ENCODE measurements around the gene SHH. TPM values are rescaled to one million over a fixed set of nuclear protein-coding genes. Genes with fewer than 3 reads are reported as not detected.

SHH gene
- total RNA-seq, 1 experiment from 2014 or later: 0.26 TPM

DNA sequence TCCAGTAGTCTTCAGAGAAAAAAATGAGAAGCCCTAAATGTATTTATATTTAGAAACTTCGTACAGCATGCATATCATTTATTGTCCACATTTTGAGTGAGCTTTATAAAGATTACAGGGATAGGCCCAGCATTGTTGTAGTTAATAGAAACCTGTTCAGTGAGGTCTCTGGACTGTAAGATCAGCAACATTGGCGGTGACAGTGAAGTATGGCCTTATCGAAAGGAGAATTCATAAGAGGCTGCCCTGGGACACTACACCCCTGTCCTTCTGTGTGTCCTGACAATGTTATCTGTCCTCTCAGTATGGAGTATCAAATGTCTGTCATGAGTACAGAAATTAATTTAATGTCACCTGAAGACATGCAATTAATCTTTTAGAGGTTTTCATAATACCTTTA, 57.2 kb downstream of the SHH start:
- TF ChIP-seq, protein P1, sequence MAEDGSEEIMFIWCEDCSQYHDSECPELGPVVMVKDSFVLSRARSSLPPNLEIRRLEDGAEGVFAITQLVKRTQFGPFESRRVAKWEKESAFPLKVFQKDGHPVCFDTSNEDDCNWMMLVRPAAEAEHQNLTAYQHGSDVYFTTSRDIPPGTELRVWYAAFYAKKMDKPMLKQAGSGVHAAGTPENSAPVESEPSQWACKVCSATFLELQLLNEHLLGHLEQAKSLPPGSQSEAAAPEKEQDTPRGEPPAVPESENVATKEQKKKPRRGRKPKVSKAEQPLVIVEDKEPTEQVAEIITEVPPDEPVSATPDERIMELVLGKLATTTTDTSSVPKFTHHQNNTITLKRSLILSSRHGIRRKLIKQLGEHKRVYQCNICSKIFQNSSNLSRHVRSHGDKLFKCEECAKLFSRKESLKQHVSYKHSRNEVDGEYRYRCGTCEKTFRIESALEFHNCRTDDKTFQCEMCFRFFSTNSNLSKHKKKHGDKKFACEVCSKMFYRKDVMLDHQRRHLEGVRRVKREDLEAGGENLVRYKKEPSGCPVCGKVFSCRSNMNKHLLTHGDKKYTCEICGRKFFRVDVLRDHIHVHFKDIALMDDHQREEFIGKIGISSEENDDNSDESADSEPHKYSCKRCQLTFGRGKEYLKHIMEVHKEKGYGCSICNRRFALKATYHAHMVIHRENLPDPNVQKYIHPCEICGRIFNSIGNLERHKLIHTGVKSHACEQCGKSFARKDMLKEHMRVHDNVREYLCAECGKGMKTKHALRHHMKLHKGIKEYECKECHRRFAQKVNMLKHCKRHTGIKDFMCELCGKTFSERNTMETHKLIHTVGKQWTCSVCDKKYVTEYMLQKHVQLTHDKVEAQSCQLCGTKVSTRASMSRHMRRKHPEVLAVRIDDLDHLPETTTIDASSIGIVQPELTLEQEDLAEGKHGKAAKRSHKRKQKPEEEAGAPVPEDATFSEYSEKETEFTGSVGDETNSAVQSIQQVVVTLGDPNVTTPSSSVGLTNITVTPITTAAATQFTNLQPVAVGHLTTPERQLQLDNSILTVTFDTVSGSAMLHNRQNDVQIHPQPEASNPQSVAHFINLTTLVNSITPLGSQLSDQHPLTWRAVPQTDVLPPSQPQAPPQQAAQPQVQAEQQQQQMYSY (CRISPR knock-in tag; IDR thresholded peaks at IDR 0.05): no peak
- TF ChIP-seq, protein P2, sequence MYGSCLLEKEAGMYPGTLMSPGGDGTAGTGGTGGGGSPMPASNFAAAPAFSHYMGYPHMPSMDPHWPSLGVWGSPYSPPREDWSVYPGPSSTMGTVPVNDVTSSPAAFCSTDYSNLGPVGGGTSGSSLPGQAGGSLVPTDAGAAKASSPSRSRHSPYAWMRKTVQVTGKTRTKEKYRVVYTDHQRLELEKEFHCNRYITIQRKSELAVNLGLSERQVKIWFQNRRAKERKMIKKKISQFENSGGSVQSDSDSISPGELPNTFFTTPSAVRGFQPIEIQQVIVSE (CRISPR knock-in tag; IDR thresholded peaks at IDR 0.05; ENCODE audit: borderline replicate concordance): no peak
- TF ChIP-seq ZBTB21 (CRISPR knock-in tag; IDR thresholded peaks at IDR 0.05; ENCODE audit: borderline replicate concordance) (no peak), NR1H2 (CRISPR knock-in tag; IDR thresholded peaks at IDR 0.05) (no peak), IRF1 (CRISPR knock-in tag; IDR thresholded peaks at IDR 0.05) (no peak), EMX1 (CRISPR knock-in tag; IDR thresholded peaks at IDR 0.05) (no peak), ELF4 (CRISPR knock-in tag; IDR thresholded peaks at IDR 0.05; ENCODE audit: low read depth) (no peak), ZNF232 (CRISPR knock-in tag; IDR thresholded peaks at IDR 0.05) (no peak), PRRX2 (CRISPR knock-in tag; IDR thresholded peaks at IDR 0.05) (no peak), CREM (CRISPR knock-in tag; IDR thresholded peaks at IDR 0.05) (no peak), E2F5 (CRISPR knock-in tag; IDR thresholded peaks at IDR 0.05) (no peak), SOX15 (CRISPR knock-in tag; IDR thresholded peaks at IDR 0.05) (no peak), ETV6 (CRISPR knock-in tag; IDR thresholded peaks at IDR 0.05) (no peak), ZNF138 (CRISPR knock-in tag; conservative IDR thresholded peaks at IDR 0.05) (no peak)
- TF ChIP-seq, protein P3, sequence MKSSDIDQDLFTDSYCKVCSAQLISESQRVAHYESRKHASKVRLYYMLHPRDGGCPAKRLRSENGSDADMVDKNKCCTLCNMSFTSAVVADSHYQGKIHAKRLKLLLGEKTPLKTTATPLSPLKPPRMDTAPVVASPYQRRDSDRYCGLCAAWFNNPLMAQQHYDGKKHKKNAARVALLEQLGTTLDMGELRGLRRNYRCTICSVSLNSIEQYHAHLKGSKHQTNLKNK (CRISPR knock-in tag; IDR thresholded peaks at IDR 0.05): no peak
- TF ChIP-seq, protein P4, sequence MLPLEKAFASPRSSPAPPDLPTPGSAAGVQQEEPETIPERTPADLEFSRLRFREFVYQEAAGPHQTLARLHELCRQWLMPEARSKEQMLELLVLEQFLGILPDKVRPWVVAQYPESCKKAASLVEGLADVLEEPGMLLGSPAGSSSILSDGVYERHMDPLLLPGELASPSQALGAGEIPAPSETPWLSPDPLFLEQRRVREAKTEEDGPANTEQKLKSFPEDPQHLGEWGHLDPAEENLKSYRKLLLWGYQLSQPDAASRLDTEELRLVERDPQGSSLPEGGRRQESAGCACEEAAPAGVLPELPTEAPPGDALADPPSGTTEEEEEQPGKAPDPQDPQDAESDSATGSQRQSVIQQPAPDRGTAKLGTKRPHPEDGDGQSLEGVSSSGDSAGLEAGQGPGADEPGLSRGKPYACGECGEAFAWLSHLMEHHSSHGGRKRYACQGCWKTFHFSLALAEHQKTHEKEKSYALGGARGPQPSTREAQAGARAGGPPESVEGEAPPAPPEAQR (CRISPR knock-in tag; IDR thresholded peaks at IDR 0.05): no peak
- TF ChIP-seq, protein P5, sequence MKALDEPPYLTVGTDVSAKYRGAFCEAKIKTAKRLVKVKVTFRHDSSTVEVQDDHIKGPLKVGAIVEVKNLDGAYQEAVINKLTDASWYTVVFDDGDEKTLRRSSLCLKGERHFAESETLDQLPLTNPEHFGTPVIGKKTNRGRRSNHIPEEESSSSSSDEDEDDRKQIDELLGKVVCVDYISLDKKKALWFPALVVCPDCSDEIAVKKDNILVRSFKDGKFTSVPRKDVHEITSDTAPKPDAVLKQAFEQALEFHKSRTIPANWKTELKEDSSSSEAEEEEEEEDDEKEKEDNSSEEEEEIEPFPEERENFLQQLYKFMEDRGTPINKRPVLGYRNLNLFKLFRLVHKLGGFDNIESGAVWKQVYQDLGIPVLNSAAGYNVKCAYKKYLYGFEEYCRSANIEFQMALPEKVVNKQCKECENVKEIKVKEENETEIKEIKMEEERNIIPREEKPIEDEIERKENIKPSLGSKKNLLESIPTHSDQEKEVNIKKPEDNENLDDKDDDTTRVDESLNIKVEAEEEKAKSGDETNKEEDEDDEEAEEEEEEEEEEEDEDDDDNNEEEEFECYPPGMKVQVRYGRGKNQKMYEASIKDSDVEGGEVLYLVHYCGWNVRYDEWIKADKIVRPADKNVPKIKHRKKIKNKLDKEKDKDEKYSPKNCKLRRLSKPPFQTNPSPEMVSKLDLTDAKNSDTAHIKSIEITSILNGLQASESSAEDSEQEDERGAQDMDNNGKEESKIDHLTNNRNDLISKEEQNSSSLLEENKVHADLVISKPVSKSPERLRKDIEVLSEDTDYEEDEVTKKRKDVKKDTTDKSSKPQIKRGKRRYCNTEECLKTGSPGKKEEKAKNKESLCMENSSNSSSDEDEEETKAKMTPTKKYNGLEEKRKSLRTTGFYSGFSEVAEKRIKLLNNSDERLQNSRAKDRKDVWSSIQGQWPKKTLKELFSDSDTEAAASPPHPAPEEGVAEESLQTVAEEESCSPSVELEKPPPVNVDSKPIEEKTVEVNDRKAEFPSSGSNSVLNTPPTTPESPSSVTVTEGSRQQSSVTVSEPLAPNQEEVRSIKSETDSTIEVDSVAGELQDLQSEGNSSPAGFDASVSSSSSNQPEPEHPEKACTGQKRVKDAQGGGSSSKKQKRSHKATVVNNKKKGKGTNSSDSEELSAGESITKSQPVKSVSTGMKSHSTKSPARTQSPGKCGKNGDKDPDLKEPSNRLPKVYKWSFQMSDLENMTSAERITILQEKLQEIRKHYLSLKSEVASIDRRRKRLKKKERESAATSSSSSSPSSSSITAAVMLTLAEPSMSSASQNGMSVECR (CRISPR knock-in tag; IDR thresholded peaks at IDR 0.05; ENCODE audit: borderline replicate concordance): no peak
- POLR2A ChIA-PET: no interaction called here
- no peak for ATAC-seq
- Mint-ChIP-seq H3K27me3 (ENCODE audit: low read depth) (no peaks in the 10 kb centered on the region), H3K36me3 (peaks cover 36% of the 10 kb centered on the region), H3K27ac (no peak overlapping the region), H3K9me3 (peaks cover 18% of the 10 kb centered on the region), H3K4me3 (no peak overlapping the region), H3K4me1 (peaks cover 26% of the 10 kb centered on the region)
- CTCF ChIA-PET: interaction anchor here (0.6 kb wide), 1 partner anchor 162 kb away, joined by 4 read pairs; no protein-coding TSS in a partner anchor
- DNase-seq (ENCODE audit: low spot score): no peak

Data from WTC11 (cell line).